ENCODE measurements around the gene ZBED3. TPM values are rescaled to one million over a fixed set of nuclear protein-coding genes. Genes with fewer than 3 reads are reported as not detected.

ZBED3 gene
- total RNA-seq, 1 experiment from 2014 or later = 0.60 TPM

DNA sequence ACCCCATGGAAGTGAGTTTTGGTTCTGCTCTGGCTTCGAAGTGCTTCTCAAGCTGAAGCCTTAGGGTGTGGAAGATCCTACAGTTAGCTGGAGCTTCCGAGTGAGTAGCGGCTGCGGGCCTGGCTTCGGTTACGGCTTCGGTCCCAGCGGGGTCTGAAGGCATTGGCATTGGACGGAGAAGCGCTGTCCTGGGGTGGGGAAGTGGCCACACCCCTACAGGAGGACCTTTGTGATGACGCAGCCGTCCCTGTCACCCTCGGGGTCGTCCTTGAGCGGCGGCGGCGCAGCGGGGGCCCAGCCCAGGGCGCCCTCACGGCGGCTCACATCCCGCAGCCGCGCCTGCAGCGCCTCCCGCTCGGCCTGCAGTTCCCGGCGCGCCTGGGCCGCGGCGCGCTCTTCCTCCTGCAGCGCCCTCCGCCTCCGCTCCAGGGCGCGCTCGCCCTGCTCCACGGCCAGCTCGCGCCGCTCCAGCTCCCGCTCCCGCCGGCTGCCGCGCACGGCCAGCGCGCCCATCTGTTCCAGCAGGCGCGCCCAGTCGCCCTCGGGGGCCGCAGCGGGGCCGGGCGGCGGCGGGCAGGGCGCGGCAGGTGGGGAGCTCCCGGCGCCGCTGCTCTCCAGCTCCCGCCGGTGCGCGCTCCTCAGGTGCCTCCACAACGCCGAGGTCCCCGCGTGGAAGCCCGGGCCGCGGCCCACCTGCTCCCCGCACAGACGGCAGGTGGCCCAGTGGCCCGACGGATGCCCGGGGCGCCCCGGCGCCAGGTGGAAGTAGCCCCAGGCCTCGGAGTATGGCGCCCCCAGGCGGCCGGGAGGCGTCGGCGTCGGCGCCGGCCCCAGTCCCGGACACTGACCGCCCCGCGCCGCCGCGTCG, 9.9 kb downstream of the ZBED3 start:
- no peak for DNase-seq (ENCODE audit: low read depth)

DNA sequence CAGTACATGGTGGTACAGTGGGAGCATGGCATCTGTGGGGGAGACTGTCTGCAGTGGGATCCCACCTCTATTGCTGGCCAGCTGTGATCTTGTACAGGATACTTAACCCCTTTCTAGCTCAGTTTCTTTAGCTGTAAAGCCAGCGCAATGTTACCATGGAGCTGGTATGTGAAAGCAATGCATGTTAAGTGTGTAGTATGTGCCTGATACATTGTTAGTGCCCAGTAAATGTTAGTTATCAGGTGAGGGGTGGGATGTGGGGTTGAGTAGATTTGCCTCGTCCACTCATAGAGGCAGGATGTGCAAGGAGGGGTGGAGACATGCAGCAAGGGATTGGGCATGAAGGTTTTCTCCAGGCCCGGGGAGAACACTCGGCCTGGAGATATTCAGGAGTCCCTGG, 12.3 kb downstream of the ZBED3 start:
- DNase-seq (ENCODE audit: low read depth) = no peak

DNA sequence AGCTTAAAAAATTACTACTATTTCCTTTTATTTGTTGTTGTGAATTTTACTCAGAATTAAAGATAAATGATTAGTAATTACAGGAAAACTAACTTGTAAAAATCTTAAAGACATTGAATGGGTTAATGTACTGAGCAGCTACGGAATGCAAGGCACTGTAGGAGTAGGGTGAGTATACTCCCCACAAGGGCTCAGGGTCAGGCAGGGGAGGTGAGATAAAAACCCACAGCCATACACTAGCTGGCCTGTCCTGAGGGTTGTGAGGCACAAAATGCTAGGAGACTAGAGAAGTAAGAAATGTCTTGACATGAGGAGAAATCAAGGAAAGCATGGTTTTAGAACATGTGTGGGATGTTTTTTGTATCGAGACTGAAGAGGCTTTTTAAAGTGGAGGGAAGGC, 13.4 kb downstream of the ZBED3 start:
- DNase-seq (ENCODE audit: low read depth) = no peak

DNA sequence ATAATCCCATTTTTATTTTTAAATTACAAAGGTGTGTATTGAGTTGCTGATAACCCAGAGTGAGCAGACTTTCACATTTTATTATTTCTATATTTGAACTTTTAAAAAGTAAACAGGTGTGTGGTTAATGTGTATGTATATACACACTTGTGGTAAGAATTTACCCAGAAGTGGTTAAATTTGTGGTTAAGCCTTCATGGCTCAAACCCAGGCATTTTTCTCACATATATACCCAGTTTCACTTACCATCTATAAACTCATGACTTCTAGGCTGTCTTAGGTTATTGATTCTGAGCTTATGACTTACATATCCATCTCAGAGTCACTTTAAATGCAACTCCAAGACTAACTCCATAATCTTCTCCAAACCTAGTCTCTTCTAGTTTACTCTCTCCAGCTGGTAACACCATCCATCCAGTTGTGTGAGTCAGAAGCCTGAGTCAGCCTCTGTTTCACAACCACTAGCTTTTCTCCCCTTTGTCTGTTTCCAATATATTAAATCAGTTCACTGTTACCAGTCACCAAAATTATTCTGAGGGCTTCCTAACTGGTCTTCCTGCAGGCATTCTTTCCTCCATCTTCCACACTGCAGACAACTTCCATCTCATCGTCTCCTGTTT, 20.2 kb downstream of the ZBED3 start:
- DNase-seq (ENCODE audit: low read depth) = peak; percentile 16

DNA sequence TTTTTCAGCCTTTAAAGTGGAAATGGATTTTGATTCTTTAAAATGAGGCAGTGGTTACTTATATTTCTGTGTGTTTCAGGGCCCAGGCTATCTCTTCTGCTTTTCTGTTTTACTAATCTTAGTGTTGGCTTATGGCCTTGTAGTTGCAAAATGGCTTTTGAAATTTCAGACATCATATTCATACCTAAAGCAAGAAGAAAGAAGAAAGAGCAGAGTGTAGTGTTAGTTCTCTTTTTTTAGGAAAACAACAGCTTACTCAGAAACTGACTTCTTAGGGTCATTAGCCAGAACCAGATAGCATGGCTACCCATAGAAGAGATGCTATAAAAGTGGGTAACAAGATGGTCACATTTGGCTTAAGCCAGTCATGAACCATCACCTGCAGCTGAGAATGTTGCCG, 20.9 kb downstream of the ZBED3 start:
- DNase-seq (ENCODE audit: low read depth) = no peak

DNA sequence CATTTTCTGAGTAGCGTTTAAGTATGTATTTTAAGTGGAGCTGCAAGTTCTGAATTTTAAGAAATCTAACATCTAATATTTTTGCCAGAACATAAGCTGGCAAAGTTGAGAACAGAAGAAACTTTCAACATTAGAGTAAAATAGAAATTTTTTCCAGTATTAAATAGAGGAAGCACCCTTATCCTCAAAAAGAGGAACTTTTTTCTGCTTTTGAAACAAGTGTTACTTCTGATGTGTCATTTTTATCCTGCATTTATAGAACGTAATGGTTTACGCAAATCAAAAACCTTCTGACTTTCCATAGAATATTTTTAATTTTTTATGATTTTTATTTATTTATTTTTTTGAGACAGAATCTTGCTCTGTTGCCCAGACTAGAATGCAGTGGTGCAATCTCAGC, 21.8 kb downstream of the ZBED3 start:
- no peak for DNase-seq (ENCODE audit: low read depth)

DNA sequence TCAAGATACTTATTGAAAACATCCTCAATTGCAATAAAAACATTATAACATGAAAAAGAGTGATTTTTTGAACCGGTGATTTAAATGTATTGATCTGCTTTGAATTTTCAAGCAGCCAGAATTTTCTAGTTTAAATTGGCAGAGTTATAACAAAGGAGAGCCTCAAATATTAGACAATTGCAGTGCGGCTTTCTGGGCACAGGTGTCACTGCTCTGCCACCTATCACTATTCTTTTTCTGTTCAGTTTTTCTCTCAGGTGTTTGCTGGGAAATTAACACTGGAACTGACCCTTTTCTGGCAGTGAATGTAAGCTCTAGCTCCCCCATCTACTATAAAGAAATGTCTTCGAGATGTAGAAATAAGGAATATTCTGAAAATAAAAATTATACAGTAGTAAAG, 23.0 kb downstream of the ZBED3 start:
- no peak for DNase-seq (ENCODE audit: low read depth)

DNA sequence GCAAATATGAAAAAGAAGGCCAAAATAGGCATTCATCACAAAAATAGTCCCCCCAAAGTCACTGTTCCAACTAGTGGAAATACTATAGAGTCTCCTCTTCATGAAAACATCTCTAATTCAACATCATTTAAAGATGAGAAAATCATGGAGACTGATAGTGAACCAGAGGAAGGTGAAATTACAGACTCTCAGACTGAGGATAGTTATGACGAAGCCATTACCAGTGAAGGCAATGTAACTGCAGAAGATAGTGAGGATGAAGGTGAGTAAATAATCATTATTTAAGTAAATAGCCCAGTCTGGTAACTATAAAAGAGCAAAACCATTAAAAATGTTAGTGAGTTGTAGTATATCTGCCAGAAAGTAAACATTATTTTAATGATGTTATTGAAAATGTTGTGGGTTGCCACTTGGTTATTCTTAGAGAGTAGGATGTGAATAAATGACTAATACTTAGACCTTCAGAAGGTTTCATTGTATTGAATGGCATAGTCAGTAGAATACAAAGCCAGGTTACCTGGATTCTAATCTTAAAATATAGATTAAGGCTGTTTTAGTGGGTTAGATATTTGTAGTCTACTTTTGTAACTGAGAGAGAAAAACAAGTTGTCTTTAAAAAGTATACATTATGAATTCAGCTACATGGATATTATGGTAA, 40.5 kb downstream of the ZBED3 start:
- DNase-seq (ENCODE audit: low read depth) = no peak

DNA sequence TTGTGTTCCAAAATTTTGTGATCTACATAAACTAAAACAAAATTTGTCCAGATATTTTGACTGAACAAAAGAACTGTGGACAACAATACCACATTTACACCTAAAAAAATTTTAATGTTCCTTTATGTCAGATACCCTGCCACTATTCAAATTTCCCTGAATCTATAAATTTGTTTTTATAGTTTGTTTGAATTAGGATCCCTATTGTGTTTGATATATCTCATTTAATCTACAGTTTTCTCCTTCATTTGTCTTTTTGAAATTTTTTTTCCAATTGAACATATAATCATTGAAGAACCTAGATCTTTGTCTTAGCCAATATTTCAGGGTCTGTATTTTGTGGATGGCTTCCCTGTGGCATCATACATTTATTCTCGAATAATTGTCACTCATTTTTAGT, 51.1 kb downstream of the ZBED3 start:
- DNase-seq (ENCODE audit: low read depth) = no peak

DNA sequence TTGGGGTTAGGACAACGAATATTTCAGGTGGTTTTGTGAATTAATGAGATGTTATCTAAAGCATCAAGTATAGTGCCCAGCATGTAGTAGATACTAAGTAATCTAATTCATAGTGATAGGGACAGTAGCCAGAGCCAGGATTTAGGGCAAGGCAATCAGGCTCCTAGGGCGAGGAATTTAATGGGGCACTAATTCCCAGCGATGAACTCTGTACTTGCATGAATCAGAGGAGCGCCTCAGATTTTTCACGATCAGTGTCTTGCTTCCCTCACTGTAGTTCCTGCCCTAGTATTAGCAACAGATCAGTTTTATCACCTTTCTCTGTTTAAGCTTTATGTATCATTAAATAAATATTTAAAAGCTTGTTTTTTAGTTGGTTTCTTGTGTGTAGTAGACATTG, 53.7 kb downstream of the ZBED3 start:
- no peak for DNase-seq (ENCODE audit: low read depth)

DNA sequence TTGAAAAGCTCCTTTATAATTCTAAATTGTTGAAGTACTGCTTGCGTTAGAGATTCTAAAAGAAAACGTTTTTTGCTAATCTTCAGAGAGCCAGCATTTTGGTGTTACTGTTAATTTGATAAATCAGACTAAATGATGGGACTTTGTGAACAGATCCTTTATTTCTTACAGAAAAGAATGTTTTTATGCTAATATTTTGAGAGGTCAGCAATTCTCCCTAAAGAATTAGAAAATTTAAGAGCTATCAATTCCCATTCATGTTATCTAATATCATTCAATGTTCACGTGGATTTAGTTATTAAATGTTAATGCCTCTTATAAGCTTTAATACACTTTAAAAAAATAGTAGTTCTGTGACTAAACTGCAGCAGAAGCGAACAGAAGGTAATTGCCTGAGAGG, 54.5 kb downstream of the ZBED3 start:
- DNase-seq (ENCODE audit: low read depth) = no peak

DNA sequence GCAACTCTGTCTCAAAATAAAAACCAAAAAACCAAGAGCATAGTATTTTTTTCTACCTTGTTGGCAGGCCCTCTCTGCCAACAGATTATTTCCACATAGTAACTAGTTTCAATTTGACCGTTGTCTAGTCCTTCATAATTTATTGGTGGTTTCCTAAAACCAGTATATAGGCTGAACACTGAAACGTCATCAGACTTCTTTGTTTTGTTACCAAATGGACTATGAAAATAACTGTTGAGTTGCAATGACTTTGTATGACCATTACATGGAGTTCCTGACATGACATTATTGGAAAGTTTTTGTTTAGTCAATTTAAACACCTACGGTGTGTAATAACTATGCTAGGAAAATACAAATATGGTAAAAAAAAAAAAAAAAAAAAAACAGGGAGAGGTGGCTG, 55.2 kb downstream of the ZBED3 start:
- DNase-seq (ENCODE audit: low read depth) = no peak

DNA sequence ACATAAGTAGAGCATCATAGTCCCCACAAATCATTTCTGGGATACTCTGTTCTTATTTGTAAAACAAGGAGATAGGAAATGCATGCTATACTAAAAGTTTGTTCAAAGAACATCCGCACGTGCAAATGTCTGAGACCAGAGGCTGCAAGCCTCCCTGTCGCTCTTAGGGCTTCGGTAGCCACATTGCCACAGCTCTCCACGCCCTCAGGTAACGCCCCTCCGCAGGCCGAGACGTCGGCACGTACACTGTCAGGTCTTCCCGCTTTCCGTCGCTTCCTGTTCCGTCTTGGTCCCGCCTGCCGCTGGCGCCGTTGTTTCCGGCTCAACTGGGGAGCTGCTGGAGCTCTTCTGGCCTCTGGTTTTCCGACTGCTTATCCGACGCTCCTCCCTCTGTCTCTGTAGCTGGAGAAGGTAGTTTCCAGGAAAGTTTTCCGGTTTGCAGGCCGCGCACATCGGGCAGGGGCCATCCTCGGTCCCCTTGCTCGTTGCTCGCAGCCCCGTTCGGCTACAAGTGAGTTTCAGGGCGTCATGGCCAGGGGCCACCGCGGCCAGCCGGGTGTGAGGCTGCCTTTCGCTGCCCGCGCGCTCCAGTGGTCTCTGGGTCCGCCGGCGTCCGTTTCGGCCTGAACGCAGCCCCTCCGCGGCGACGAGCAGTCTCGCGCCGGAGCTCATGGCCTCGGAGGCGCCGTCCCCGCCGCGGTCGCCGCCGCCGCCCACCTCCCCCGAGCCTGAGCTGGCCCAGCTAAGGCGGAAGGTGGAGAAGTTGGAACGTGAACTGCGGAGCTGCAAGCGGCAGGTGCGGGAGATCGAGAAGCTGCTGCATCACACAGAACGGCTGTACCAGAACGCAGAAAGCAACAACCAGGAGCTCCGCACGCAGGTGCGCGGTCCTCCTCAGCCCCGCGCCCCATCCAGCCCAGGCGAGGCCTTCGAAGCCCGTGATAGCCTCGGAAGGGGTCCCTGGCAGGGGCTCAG, 56.7 kb downstream of the ZBED3 start, which contains the start of gene AGGF1:
Gene AGGF1 (plus strand): TSS at position 308 of the 975 bp plus-strand sequence. CDS start 363 bp downstream, at position 671.
- DNase-seq (ENCODE audit: low read depth) = peak; percentile 92

DNA sequence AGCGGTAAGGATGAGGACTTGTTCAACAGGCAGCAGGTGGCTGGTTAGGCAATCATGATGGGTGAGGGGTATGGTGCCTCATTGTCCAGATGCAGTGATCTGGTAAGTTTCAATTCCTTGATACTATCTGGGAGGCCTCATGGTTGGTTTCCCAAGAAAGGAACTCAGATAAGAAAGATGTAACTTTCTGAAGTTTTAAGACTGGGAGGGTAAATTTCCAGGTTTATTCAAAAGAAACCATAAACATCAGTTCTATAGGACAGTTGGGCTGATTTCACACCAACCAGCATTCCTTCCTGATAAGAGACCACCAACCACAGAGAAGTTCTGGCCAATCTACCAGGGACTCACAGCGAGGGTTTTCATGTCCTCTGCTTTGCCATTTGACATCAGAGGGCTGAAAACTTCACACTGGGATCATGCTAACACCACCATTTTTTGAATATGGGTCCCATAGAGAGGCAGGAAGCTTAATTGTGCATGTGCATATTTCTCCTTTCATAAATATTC, 57.7 kb downstream of the ZBED3 start:
- DNase-seq (ENCODE audit: low read depth) = no peak

DNA sequence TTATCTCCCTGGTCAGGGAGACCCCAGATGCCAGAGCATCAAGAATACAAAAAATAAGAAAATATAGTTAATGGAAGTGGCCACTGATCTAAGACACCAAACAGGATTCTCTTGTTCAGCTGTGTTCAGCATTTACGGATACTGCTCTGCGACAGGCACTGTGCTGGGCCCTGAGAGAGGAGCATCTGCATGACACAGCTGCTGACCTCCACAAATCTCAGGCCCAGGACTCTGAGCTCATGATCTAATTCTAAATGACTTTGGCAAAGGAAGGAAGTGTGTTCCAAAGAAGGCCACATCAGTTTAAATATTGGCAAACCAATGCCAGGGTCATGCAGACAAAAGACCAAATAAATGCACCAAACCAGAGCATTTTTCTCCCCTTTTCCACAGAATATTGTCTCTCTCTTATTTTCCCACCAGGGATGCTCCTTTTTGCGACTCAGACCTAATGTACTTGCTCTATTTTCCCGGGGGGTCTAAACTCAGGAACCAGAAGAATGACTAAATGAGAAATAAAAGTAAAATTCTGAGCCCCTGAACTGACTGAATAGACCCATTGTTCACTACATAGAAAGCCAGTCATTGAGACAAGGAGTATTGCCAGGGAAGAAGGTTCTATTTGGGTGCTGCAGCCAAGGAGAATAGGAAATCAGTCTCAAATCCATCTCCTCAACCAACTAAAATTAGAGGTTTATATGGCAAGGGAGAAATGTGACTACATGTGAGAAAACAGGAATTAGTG, 58.3 kb downstream of the ZBED3 start:
- DNase-seq (ENCODE audit: low read depth) = no peak

DNA sequence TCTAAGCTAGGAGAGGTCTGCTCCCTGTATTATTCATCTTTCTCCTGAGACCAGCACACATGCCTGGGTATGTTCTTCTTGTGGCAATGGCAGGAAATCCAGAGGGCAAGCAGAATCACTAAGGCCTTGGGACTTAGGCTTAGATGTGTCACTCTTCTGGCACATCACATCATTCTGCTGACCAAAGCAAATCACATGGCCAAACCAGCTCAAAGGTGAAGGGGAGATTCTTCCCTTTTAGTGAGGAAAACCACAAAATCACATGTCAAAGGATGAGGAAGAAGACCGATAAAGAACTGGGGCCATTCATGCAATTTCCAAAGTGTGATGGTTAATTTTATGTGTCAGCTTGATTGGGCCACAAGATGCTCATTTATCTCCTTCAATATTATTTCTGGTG, 62.6 kb downstream of the ZBED3 start:
- DNase-seq (ENCODE audit: low read depth) = no peak

DNA sequence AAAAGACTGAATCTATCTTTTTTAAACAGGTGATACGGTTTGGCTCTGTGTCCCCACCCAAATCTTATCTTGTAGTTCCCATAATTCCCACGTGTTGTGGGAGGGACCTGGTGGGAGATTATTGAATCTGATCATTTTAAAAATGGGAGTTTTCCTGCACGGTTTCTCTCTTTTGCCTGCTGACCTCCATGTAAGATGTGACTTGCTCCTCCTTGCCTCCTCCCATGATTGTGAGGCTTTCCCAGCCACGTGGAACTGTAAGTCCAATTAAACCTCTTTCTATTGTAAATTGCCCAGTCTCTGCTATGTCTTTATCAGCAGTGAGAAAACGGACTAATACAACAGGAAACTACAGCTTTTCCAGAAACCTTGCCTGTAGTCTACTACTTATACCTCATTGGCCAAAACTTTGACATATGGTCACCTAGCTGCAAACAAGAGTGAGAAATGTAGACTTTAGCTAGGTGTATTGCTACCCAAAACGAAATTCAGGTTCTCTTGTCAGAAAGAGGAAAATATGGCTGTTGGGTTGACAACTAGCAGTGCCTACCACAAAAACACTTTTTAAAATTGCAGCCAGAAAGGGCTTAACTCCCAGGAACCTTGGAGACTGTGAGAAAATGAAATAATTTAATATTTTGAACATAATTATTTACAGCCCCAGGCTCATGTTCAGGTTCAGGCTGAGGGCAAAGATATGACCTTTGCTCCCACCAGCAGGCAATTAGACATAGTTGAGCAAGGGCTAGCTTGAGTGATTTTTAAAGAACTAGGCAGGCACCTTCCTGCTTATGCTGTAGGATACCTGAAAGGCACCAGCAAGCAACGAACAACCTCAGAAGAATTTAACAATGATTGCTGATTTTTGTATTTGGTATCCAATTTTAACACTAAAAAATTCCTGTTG, 64.3 kb downstream of the ZBED3 start:
- DNase-seq (ENCODE audit: low read depth) = no peak

Data from RPMI7951 (cell line).